ENCODE measurements around the gene PCDH12. TPM values are rescaled to one million over a fixed set of nuclear protein-coding genes. Genes with fewer than 3 reads are reported as not detected.

PCDH12 gene
- polyA plus RNA-seq, 1 of the 3 experiments (the other 2 are of a cell fraction), result 0.02 TPM

DNA sequence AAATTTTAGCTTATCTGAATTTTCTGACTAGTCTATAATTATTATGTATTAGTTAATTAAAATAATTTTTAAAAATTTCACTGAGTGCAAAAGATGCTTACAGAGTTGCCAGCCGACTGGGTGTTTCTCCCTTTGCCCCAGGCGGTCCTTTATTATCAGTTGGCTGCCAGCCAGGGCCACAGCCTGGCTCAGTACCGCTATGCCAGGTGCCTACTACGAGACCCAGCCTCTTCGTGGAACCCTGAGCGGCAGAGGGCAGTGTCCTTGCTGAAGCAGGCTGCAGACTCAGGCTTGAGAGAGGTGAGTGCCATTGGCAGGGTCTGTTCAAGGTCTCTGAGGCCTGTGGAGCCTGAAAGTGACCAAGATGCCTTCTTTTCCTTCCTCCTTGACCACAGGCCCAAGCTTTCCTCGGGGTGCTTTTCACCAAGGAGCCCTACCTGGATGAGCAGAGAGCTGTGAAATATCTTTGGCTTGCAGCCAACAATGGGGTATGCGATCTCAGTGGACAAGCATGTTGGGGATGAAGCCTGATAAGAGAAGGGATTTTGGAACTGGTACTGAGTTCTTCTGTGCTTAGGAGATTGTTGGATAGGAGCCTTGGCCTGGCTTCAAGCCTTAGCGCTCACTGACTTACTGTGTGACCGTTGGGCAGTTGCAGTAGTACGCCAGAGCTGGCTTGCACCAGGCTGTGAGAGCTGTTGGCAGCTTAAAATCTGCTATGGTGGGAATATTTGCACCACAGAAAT is 23.7 kb downstream of the PCDH12 start:
- no peak overlapping the region for H3K9ac ChIP-seq
- TF ChIP-seq RCOR1 (IDR thresholded peaks at IDR 0.05; ENCODE audit: low read length) (peak; percentile 78), GATA2 (CRISPR knock-in tag; IDR thresholded peaks at IDR 0.05) (peak; percentile 44; the same call in 1 of the 2 replicates), SMC3 (IDR thresholded peaks at IDR 0.05; ENCODE audit: low read depth, low read length) (peak; percentile 30; the same call in 1 of the 2 replicates), MEF2A (IDR thresholded peaks at IDR 0.05; ENCODE audit: borderline replicate concordance, low read depth) (no peak), SIN3A (IDR thresholded peaks at IDR 0.05; ENCODE audit: borderline replicate concordance, low read depth, low read length) (no peak), RXRA (IDR thresholded peaks at IDR 0.05; ENCODE audit: borderline replicate concordance, low read depth) (no peak), TCF12 (IDR thresholded peaks at IDR 0.05) (no peak), TAF1 (IDR thresholded peaks at IDR 0.05; ENCODE audit: borderline replicate concordance, low read depth, low read length) (no peak), NFIC (IDR thresholded peaks at IDR 0.05; ENCODE audit: borderline replicate concordance) (peak; percentile 38; the same call in 1 of the 2 replicates), RAD21 (IDR thresholded peaks at IDR 0.05; ENCODE audit: low read length) (peak; percentile 39), ZBTB33 (IDR thresholded peaks at IDR 0.05; ENCODE audit: borderline replicate concordance, low read depth) (no peak)
- TF ChIP-seq, protein P1, sequence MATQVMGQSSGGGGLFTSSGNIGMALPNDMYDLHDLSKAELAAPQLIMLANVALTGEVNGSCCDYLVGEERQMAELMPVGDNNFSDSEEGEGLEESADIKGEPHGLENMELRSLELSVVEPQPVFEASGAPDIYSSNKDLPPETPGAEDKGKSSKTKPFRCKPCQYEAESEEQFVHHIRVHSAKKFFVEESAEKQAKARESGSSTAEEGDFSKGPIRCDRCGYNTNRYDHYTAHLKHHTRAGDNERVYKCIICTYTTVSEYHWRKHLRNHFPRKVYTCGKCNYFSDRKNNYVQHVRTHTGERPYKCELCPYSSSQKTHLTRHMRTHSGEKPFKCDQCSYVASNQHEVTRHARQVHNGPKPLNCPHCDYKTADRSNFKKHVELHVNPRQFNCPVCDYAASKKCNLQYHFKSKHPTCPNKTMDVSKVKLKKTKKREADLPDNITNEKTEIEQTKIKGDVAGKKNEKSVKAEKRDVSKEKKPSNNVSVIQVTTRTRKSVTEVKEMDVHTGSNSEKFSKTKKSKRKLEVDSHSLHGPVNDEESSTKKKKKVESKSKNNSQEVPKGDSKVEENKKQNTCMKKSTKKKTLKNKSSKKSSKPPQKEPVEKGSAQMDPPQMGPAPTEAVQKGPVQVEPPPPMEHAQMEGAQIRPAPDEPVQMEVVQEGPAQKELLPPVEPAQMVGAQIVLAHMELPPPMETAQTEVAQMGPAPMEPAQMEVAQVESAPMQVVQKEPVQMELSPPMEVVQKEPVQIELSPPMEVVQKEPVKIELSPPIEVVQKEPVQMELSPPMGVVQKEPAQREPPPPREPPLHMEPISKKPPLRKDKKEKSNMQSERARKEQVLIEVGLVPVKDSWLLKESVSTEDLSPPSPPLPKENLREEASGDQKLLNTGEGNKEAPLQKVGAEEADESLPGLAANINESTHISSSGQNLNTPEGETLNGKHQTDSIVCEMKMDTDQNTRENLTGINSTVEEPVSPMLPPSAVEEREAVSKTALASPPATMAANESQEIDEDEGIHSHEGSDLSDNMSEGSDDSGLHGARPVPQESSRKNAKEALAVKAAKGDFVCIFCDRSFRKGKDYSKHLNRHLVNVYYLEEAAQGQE (IDR thresholded peaks at IDR 0.05; ENCODE audit: low read depth, low read length), result no peak
- H3K9me2 ChIP-seq, result no peaks in the 10 kb centered on the region
- ChIA-PET POLR2A (interaction anchor here (0.8 kb wide), 1 partner anchor 11 kb away, joined by 3 read pairs; the partner anchor contains the start of gene DELE1), CTCF (interaction anchor here (0.7 to 20.3 kb wide), 17 partner anchors 9 to 315 kb away, joined by 3 to 256 read pairs (median 3); partner anchors contain the start of genes PCDH1 and PCDH12)
- H3F3A ChIP-seq (replicated peaks; ENCODE audit: insufficient read depth), result no peaks in the 10 kb centered on the region
- H4K20me1 ChIP-seq (ENCODE audit: insufficient read depth), result no peaks in the 10 kb centered on the region
- H3K36me3 ChIP-seq (replicated peaks in 1 of 2; ENCODE audit: control insufficient read depth in 1 of 2, insufficient read depth in 2 of 2, low read length in 1 of 2), result peaks cover 25 to 81% of the 10 kb centered on the region in 2 experiments
- H3K4me2 ChIP-seq, result no peak overlapping the region
- no peaks in the 10 kb centered on the region for H3K79me2 ChIP-seq (ENCODE audit: insufficient read depth)
- no peak overlapping the region for H2AFZ ChIP-seq (ENCODE audit: low read depth)
- 72% methylated on average over 11 of the region's 11 CpGs for WGBS (ENCODE audit: low lambda C conversion rate)
- DNase-seq, result peak; percentile 84
- peak overlapping the region in 1 of 2 experiments; percentile 58; a peak in 2 of 4 replicates for H3K27ac ChIP-seq (ENCODE audit: low read depth in 2 of 2, low read length in 1 of 2)
- H3K9me3 ChIP-seq, result no peaks in the 10 kb centered on the region
- H3K27me3 ChIP-seq (ENCODE audit: insufficient read depth), result no peaks in the 10 kb centered on the region
- no peak overlapping the region for H3K4me3 ChIP-seq (ENCODE audit: low read depth in 2 of 2, low read length in 1 of 2)
- H3K4me1 ChIP-seq (ENCODE audit: control insufficient read depth in 1 of 2, insufficient read depth in 2 of 2, low read depth in 1 of 2, low read length in 1 of 2), result peaks cover 0 to 18% of the 10 kb centered on the region in 2 experiments; a peak in 2 of 4 replicates

Measured in SK-N-SH (cell line).